Liver (tissue), 3 donors: Measurements from ENCODE around the gene STAB1.

Source experiments
- GABPA ChIP-seq, 2 donors: IDR thresholded peaks in 1 of 2; conservative IDR thresholded peaks in 1 of 2; 2 replicates each; pipeline ENCODE4 v1.6.1; 2016; ENCODE audit warnings: antibody characterized with exemption in 2 of 2, mild to moderate bottlenecking in 1 of 2, moderate library complexity in 1 of 2
- HNF4A ChIP-seq, 2 donors: conservative IDR thresholded peaks; 2 replicates each; pipeline ENCODE4 v1.6.1; 2016; ENCODE audit warnings: antibody characterized with exemption in 2 of 2, mild to moderate bottlenecking in 2 of 2
- JUND ChIP-seq, 2 donors: IDR thresholded peaks; 2 replicates each; pipeline ENCODE4 v1.6.1; 2016; ENCODE audit warnings: antibody characterized with exemption in 2 of 2
- NR2F2 ChIP-seq: IDR thresholded peaks from 2 replicates; pipeline ENCODE4 v1.6.1; 2016; ENCODE audit warnings: antibody characterized with exemption
- RAD21 ChIP-seq, 2 donors: IDR thresholded peaks; 2 replicates each; pipeline ENCODE4 v1.6.1; 2016; ENCODE audit warnings: antibody characterized with exemption in 2 of 2, mild to moderate bottlenecking in 2 of 2
- SP1 ChIP-seq: IDR thresholded peaks from 2 replicates; pipeline ENCODE4 v1.6.1; 2018; ENCODE audit warnings: antibody characterized with exemption, mild to moderate bottlenecking
- TF ChIP-seq, protein P1 (sequence below): fragments of 150-350 bp; IDR thresholded peaks from 2 replicates; pipeline ENCODE4 v1.5.1; 2017; ENCODE audit warnings: improper control_type of control experiment, low read depth, low read length; ENCODE audit not compliant: missing input control
- donor health status: healthy.
- donor health status: healthy.

DNA sequence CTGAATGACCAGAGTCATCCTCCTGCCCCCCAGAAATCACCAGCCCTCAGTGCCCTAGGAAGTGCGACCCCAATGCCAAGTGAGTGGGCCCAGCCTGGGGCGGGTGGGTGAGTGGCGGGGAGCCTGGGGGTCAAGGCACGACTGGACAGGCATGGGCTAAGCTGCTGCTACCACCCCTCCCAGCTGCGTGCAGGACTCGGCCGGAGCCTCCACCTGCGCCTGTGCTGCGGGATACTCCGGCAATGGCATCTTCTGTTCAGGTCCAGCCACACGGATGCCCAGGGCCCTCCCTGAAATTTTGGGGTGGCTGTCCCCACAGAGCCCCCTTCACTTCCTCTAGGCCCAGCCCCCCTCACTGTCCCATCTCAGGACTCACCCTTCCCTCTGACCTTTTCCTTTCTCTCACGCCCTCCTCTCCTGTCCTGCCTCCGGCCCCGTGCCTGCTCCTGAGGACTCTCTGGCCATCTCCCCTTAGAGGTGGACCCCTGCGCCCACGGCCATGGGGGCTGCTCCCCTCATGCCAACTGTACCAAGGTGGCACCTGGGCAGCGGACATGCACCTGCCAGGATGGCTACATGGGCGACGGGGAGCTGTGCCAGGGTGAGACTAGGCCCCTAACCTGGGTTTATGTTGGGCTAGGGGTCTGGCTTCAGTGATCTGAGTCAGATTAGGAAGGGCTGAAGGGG lies 21.5 kb downstream of the STAB1 start:
- TF ChIP-seq, protein P1, sequence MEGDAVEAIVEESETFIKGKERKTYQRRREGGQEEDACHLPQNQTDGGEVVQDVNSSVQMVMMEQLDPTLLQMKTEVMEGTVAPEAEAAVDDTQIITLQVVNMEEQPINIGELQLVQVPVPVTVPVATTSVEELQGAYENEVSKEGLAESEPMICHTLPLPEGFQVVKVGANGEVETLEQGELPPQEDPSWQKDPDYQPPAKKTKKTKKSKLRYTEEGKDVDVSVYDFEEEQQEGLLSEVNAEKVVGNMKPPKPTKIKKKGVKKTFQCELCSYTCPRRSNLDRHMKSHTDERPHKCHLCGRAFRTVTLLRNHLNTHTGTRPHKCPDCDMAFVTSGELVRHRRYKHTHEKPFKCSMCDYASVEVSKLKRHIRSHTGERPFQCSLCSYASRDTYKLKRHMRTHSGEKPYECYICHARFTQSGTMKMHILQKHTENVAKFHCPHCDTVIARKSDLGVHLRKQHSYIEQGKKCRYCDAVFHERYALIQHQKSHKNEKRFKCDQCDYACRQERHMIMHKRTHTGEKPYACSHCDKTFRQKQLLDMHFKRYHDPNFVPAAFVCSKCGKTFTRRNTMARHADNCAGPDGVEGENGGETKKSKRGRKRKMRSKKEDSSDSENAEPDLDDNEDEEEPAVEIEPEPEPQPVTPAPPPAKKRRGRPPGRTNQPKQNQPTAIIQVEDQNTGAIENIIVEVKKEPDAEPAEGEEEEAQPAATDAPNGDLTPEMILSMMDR = no peak
- TF ChIP-seq RAD21 (IDR thresholded peaks at IDR 0.05) = no peak
- TF ChIP-seq JUND (IDR thresholded peaks at IDR 0.05) = no peak
- no peak for TF ChIP-seq HNF4A (conservative IDR thresholded peaks at IDR 0.05)
- no peak for TF ChIP-seq GABPA (IDR thresholded peaks at IDR 0.05 in 1 of 2, conservative IDR thresholded peaks at IDR 0.05 in 1 of 2)
- TF ChIP-seq NR2F2 = no peak
- no peak for TF ChIP-seq SP1
